Measurements from ENCODE around the gene ADAM17.

GRCh38 chr2:9519250-9519649 is 36.4 kb downstream of the ADAM17 start:
- TF ChIP-seq EZH2phosphoT487 (IDR thresholded peaks at IDR 0.05; ENCODE audit: low read depth) (no peak), CTCF (IDR thresholded peaks at IDR 0.05; ENCODE audit: low read depth, low read length) (no peak)

Measured in OCI-LY3 (cell line).